ENCODE data around the gene SASS6. TPM values are rescaled to one million over a fixed set of nuclear protein-coding genes. Genes with fewer than 3 reads are reported as not detected.

The SASS6 gene
- total RNA-seq, 4 donors from 2014 or later: 2.9 to 14.0 (median 3.7) TPM

GRCh38 chr1:100045206-100045605 lies 87.5 kb downstream of the SASS6 start:
- Histone ChIP-seq H3K9me3 (no peaks in the 10 kb centered on the region), H3K4me1 (peaks cover 0 to 13% (median 3%) of the 10 kb centered on the region in 4 donors), H3K27me3 (no peaks in the 10 kb centered on the region), H3K4me3 (no peak overlapping the region), H3K36me3 (no peaks in the 10 kb centered on the region), H3K27ac (no peak overlapping the region)
- TF ChIP-seq POLR2A (IDR thresholded peaks at IDR 0.05): no peak
- no peak for TF ChIP-seq CTCF (IDR thresholded peaks at IDR 0.05)
- DNase-seq: no peak

- no peak for TF ChIP-seq POLR2A (IDR thresholded peaks at IDR 0.05)
- TF ChIP-seq CTCF (IDR thresholded peaks at IDR 0.05): no peak
- H3K36me3 ChIP-seq: no peaks in the 10 kb centered on the region
- no peaks in the 10 kb centered on the region for H3K9me3 ChIP-seq
- peak overlapping the region in 3 of 4 donors; percentile 69 to 96 (median 90) for H3K4me3 ChIP-seq
- DNase-seq: no peak
- H3K27ac ChIP-seq: peak overlapping the region; percentile 95 to 99 (median 98)
- H3K4me1 ChIP-seq: peaks cover 0 to 26% (median 5%) of the 10 kb centered on the region in 4 donors
- no peaks in the 10 kb centered on the region for H3K27me3 ChIP-seq
These were observed 93.1 kb downstream of the SASS6 start for GRCh38 chr1:100039591-100039990.

- Histone ChIP-seq H3K4me3 (peak overlapping the region; percentile 69 to 96 (median 90)), H3K27me3 (no peaks in the 10 kb centered on the region), H3K9me3 (no peaks in the 10 kb centered on the region), H3K4me1 (peaks cover 0 to 26% (median 5%) of the 10 kb centered on the region in 4 donors), H3K36me3 (no peaks in the 10 kb centered on the region), H3K27ac (peak overlapping the region; percentile 95 to 99 (median 98))
- TF ChIP-seq CTCF (IDR thresholded peaks at IDR 0.05) (no peak), POLR2A (IDR thresholded peaks at IDR 0.05) (peak; percentile 28 to 35)
- DNase-seq: peak; percentile 71 to 89 (median 84)
These were observed 94.0 kb downstream of the SASS6 start for GRCh38 chr1:100038660-100039287.

- peak overlapping the region; percentile 69 to 96 (median 90) for H3K4me3 ChIP-seq
- peaks cover 0 to 26% (median 5%) of the 10 kb centered on the region in 4 donors for H3K4me1 ChIP-seq
- no peaks in the 10 kb centered on the region for H3K9me3 ChIP-seq
- H3K27me3 ChIP-seq: no peaks in the 10 kb centered on the region
- peak overlapping the region; percentile 95 to 99 (median 98) for H3K27ac ChIP-seq
- TF ChIP-seq POLR2A (IDR thresholded peaks at IDR 0.05) (peak; percentile 77 to 94), CTCF (IDR thresholded peaks at IDR 0.05) (no peak)
- DNase-seq: peak; percentile 91 to 96 (median 94)
- no peaks in the 10 kb centered on the region for H3K36me3 ChIP-seq
These were observed 94.6 kb downstream of the SASS6 start for GRCh38 chr1:100037927-100038659.

GRCh38 chr1:100037656-100037926 lies 95.1 kb downstream of the SASS6 start:
- no peaks in the 10 kb centered on the region for H3K36me3 ChIP-seq
- no peaks in the 10 kb centered on the region for H3K9me3 ChIP-seq
- peaks cover 0 to 26% (median 5%) of the 10 kb centered on the region in 4 donors for H3K4me1 ChIP-seq
- peak overlapping the region; percentile 69 to 96 (median 90) for H3K4me3 ChIP-seq
- peak overlapping the region; percentile 95 to 99 (median 98) for H3K27ac ChIP-seq
- TF ChIP-seq POLR2A (IDR thresholded peaks at IDR 0.05): no peak
- TF ChIP-seq CTCF (IDR thresholded peaks at IDR 0.05): no peak
- H3K27me3 ChIP-seq: no peaks in the 10 kb centered on the region
- no peak for DNase-seq

Data from Peyer's patch (tissue), 4 donors.